ENCODE data around the gene HOXB6. TPM values are rescaled to one million over a fixed set of nuclear protein-coding genes. Genes with fewer than 3 reads are reported as not detected.

The HOXB6 gene
- total RNA-seq, 4 donors from 2014 or later, result 9.2 to 22.7 (median 15.5) TPM

DNA sequence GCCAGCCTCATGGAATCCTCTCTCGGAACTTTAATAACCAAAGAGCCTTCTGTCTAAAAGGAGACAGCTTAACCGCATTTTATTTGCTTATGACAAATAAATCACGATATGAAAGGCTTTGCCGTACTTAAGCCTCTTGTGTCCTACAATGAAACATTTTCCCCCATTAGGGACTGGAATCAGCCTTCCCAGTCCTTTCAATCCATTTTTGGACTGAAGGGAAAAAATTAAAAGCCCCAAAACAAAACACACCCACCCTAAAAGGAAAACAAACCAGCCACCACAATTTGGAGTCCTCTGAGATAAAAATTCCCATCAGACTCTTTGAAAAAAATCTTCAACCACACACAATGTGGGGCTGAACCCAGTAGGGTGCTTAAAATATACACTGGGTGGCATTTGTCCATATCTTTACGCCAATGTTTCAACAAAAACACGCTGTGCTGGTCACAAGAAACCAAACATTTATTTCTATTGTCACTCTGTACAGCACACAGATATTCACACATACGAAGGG, 29.7 kb downstream of the HOXB6 start:
- no peak for DNase-seq (ENCODE audit: low spot score)
- no peak for ATAC-seq (ENCODE audit: low FRiP score)
- TF ChIP-seq, protein P1, sequence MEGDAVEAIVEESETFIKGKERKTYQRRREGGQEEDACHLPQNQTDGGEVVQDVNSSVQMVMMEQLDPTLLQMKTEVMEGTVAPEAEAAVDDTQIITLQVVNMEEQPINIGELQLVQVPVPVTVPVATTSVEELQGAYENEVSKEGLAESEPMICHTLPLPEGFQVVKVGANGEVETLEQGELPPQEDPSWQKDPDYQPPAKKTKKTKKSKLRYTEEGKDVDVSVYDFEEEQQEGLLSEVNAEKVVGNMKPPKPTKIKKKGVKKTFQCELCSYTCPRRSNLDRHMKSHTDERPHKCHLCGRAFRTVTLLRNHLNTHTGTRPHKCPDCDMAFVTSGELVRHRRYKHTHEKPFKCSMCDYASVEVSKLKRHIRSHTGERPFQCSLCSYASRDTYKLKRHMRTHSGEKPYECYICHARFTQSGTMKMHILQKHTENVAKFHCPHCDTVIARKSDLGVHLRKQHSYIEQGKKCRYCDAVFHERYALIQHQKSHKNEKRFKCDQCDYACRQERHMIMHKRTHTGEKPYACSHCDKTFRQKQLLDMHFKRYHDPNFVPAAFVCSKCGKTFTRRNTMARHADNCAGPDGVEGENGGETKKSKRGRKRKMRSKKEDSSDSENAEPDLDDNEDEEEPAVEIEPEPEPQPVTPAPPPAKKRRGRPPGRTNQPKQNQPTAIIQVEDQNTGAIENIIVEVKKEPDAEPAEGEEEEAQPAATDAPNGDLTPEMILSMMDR (IDR thresholded peaks at IDR 0.05), result no peak

DNA sequence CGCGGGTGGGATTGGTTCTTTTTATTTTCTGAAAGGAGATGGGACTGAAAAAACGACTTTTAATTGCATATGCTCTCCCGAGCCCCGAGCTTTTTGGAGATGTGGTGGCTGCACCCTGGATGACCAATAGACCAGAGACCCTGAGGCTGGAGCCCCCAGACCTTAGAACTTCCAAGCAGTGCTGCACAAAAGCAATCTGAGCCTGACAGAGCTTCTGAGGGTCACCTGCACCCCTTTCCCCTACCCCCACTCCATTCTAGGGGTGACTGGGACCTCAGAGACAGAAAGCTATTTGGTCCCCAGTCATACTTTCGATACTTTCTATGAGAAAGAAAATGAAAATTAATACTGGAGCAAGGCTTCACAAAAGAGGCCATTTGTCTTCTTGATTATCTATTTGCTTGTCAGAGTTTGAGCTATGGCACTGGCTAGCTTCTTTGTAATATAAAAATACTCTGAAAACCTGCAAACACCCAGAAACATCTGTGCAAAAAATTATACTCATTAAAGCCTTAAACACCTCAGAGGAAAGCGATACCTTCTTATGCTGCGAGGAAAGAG, 30.2 kb downstream of the HOXB6 start:
- TF ChIP-seq, protein P1 (IDR thresholded peaks at IDR 0.05), result no peak
- DNase-seq (ENCODE audit: low spot score) (no peak), ATAC-seq (ENCODE audit: low FRiP score) (no peak)

DNA sequence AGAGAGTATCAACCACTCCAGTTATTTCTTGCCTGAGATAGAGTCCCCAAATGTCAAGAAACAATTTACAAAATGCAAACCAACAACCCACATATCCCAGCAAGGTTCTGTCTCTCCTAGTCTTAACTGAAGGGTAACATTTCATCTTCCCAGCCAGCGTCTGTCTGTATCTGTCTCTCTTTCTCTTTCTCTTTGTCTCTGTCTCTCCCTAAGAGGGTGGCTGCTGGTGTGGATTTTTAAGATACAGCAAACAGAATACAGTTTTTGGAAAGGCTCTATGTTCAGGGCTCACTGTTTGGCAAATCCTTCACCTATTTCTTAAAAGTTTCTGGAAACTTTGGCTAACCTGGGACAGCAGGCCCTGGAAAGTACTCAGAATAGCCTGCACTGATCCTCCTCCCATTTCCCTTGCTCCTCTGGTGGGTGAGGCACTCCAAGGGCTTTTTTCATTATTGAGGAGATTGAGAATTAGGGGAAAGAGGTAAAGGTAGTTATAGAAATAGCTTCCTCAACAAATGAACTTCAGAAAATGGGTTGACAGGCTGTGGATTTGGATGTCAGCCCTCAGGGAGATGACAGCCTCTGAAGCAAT, 32.9 kb downstream of the HOXB6 start:
- no peak for ATAC-seq (ENCODE audit: low FRiP score)
- DNase-seq (ENCODE audit: low spot score), result no peak
- TF ChIP-seq, protein P1 (IDR thresholded peaks at IDR 0.05), result no peak

DNA sequence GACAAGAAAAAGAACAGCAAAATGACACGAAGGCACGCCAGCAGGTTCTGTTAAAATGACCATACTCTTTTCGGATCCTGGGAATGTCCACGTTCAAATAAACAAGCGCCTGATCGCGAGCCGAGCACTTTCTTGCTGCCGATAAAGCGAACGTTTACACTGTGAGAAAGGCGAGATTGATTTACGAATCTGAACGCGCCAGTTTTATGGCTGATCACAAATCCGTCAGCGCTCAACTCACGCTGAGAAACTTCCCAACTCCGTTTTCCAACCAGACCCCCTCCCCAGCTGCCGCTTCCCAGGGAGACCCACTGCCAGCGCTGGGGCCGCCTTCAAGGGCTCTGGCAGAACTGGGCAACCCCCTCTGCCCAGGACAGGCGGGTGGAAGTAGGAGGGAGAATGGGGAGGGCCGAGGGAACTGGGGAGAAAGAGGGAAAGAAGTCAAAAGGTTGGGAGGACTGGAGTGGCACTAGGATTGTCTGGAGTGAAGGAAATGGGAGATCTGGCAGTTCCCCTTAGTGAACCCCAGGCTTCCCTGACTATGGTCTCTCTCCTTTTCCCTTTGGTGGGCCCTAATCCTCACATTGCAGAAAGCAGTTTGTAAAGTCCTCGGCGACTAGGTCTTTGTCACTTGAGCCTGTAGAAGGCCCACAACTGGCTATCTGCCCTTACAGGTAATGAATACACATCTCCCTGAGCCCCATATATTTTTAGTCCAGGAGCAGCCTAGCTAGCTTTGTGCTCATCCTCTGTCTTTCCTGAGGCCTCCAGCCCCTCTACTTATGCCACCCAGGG, 33.6 kb downstream of the HOXB6 start:
- peak; percentile 36 for ATAC-seq (ENCODE audit: low FRiP score)
- TF ChIP-seq, protein P1 (IDR thresholded peaks at IDR 0.05), result no peak

DNA sequence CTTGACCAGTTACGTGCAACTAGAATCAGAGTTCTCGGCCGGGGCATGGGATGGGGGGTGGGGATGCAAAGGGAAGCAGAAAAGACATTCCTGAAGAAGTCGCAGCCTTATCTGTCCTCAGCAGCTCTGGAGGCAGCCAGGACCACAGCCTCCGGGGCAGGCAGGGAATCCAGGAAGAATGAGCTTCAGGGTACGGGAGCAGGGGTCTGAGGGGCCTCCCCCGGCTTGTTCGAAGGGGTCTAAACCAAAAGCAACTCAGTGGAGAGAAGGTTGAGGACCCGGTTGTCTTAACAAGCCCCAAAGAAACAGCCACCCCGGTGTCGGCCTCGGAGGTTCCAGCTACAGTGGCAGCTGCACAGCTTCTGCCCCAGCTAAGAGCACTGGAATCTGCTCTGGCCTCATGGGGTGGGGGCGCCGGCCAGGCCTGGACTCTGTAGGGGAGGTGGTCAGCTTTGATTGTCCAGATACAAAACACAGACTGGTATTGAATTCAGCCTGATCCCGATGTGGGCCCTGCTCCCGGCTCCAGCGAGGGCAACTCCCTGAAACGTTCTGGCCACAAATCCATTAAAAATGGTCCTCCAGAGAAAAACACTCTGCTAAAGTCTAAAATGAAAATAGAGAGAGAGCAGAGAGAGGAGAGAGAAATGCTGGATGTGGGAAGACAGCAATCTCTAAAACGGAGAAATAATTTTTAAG, 34.3 kb downstream of the HOXB6 start:
- no peak for ATAC-seq (ENCODE audit: low FRiP score)
- no peak for DNase-seq (ENCODE audit: low spot score)
- TF ChIP-seq, protein P1 (IDR thresholded peaks at IDR 0.05), result no peak

More for the DNA sequence above, 33.6 kb downstream of the HOXB6 start:
- DNase-seq (ENCODE audit: low spot score), result no peak

DNA sequence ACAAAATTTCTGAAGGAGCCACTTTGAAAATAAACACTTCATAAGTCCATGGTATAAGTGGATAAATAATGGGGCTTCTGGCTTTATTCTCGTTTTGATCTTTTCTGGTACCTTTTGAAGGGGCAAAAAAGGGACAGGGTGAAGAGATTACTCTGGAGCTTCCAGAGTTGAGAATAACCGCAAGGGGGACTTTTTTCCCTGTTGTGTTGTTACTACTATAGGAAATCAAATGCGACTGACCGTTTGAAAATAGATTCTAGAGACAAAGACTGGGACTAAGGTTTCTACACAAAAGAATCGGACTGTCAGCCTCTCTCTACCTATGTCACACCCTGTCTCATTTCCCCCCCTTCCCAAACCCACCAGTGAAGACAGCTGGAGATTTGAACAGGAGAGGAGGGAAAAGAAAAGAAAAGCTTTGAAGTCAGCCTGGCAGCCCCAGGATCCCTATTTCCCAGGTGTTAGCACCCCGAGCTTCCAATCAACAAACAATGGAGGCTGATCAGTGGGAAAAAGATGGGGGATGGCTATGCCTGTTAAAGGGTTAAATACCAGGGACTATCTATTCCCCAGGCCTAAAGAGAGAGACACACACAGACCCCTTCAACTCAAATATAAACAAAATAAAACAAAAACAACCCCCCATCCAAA, 35.0 kb downstream of the HOXB6 start:
- TF ChIP-seq, protein P1 (IDR thresholded peaks at IDR 0.05), result no peak
- DNase-seq (ENCODE audit: low spot score), result no peak
- no peak for ATAC-seq (ENCODE audit: low FRiP score)

All from omental fat pad (tissue), 4 donors.